HFFc6 (cell line): ENCODE data around the gene GRK2. TPM values are rescaled to one million over a fixed set of nuclear protein-coding genes. Genes with fewer than 3 reads are reported as not detected.
"Not testable (repeated sequence)": the region's sequence is repeated elsewhere in the genome, so short reads cannot be mapped to it uniquely, and the experiment has no call there.

Source experiments
- DNase-seq: peaks from one replicate; pipeline ENCODE4 v3.0.0-alpha.2; 2018
- H3K27ac Mint-ChIP-seq: 2 replicates; pipeline ENCODE4 v1.8.0; 2020; ENCODE audit warnings: mild to moderate bottlenecking, mixed read lengths
- H3K27me3 Mint-ChIP-seq: 2 replicates; pipeline ENCODE4 v1.8.0; 2021; ENCODE audit warnings: mild to moderate bottlenecking, moderate library complexity, mixed read lengths; ENCODE audit not compliant: insufficient read depth
- H3K36me3 Mint-ChIP-seq: 2 replicates; pipeline ENCODE4 v1.8.0; 2021; ENCODE audit warnings: low read depth, mixed read lengths
- H3K4me1 Mint-ChIP-seq: 2 replicates; pipeline ENCODE4 v1.8.0; 2020; ENCODE audit warnings: low read depth, mixed read lengths
- H3K4me3 Mint-ChIP-seq: 2 replicates; pipeline ENCODE4 v1.8.0; 2020; ENCODE audit warnings: mild to moderate bottlenecking, moderate library complexity, mixed read lengths
- H3K9me3 Mint-ChIP-seq: 2 replicates; pipeline ENCODE4 v1.8.0; 2020; ENCODE audit warnings: mild to moderate bottlenecking, mixed read lengths
- CTCF ChIP-seq: fragments of 200-600 bp; sonication (generic); IDR thresholded peaks from 2 replicates; pipeline ENCODE4 v1.5.0; 2021; ENCODE audit warnings: antibody characterized with exemption, mild to moderate bottlenecking
- long read RNA-seq: library from polyadenylated mRNA; unstranded; transcript quantifications from one replicate; pipeline ENCODE4 v2.0.0, GENCODE V29; 2019
- total RNA-seq, 6 experiments: library from RNA; stranded (reverse); fragmentation: NEBNext Ultra II Directional; extraction: Animal tissue kit (Norgen Biotek cat#: 25700); gene quantifications; 2 replicates in 1 of 6; 3 replicates in 5 of 6; pipeline ENCODE4 v1.2.3, GENCODE V29; 2021

The GRK2 gene
- total RNA-seq: 10 to 100 TPM; 26.2 to 35.5 (median 32.1) TPM
- long read RNA-seq, partial matches to known transcripts: 3 of 4 reads
- long read RNA-seq, other reads (novel, unspliced or antisense): 1 of 4 reads

DNA sequence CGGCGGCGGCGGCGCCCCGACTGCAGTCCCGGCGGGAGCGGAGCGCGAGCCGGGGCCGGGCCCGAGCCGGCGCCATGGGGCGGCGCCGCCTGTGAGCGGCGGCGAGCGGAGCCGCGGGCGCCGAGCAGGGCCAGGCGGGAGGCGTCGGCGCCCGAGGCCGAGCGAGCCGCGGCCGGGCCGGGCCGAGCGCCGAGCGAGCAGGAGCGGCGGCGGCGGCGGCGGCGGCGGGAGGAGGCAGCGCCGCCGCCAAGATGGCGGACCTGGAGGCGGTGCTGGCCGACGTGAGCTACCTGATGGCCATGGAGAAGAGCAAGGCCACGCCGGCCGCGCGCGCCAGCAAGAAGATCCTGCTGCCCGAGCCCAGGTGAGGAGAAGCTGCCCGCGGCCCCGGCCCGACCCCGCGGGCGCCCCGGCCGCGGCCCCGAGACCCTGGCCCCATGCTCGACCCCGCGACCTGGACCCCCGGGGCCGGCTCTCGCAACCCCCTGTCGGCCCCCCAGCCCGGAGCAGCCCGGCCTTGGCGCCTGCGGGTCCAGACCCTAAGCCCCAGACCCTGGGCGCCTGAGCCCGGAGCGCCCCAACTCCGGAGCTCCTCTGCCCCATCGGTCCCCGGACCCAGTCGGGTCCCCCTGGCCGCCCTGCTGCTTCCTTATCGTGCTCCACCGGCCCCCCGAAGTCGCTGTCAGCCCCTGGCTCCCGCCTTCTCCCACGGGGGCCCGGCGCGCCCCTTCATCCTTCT is at the start of gene GRK2:
GRK2 (plus strand) TSS at position 25 of the 739 bp plus-strand sequence; CDS start at position 252, 227 bp downstream.
- no peak for DNase-seq
- peaks cover 62% of the 10 kb centered on the region for H3K4me1 Mint-ChIP-seq

DNA sequence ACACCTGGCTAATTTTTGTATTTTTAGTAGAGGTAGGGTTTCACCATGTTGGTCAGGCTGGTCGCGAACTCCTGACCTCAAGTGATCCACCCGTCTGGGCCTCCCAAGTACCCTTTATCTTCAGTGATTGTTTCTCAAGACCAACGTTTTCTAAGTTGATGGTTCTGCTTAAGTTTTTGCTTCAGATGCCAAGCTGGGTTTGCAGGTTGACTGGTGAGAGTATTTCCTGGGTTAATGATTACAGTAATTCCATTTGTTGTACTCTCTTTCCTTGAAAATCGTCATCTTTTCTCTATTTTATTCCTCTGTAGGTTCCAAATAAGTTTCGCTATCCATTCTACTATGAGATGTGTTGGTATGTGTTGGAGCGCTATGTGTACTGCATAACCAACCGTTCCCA is 38.5 kb upstream of the GRK2 start:
- Mint-ChIP-seq H3K9me3 (no peaks in the 10 kb centered on the region), H3K4me3 (no peak overlapping the region), H3K36me3 (peaks cover 26% of the 10 kb centered on the region), H3K4me1 (no peaks in the 10 kb centered on the region), H3K27ac (no peak overlapping the region), H3K27me3 (no peaks in the 10 kb centered on the region)
- no peak for DNase-seq
- TF ChIP-seq CTCF: no peak

More for the DNA sequence above, at the start of gene GRK2:
- Mint-ChIP-seq H3K36me3 (no peaks in the 10 kb centered on the region; the same call in 1 of the 2 replicates), H3K4me3 (peak within 1 kb of the TSS; percentile 98), H3K27me3 (no peaks in the 10 kb centered on the region; the same call in 1 of the 2 replicates), H3K9me3 (no peaks in the 10 kb centered on the region), H3K27ac (peak within 1 kb of the TSS; percentile 66)
- no peak for TF ChIP-seq CTCF

GRCh38 chr11:67230406-67230805 is 35.9 kb upstream of the GRK2 start:
- no peaks in the 10 kb centered on the region for H3K9me3 Mint-ChIP-seq
- H3K4me1 Mint-ChIP-seq: no peaks in the 10 kb centered on the region
- H3K27ac Mint-ChIP-seq: no peak overlapping the region
- H3K4me3 Mint-ChIP-seq: no peak overlapping the region
- no peak for DNase-seq
- TF ChIP-seq CTCF: no peak
- no peaks in the 10 kb centered on the region; the same call in 1 of the 2 replicates for H3K27me3 Mint-ChIP-seq
- peaks cover 32% of the 10 kb centered on the region for H3K36me3 Mint-ChIP-seq

DNA sequence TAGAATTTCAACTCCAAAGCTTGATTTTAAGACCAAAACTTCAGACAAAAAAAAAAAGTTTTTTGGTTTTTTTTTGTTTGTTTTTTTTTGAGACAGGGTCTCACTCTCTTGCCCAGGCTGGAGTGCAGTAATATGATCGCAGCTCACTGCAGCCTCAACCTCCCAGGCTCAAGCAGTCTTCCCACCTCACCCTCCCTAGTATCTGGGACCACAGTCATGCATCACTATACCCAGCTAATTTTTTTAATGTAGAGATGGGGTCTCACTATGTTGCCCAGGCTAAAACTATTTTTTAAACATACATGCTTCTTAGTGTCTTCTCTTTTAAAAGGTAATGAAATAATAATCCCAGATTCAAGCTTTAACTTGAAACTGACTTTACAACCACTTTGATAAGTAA is 35.4 kb upstream of the GRK2 start:
- H3K27ac Mint-ChIP-seq: no peak overlapping the region
- no peaks in the 10 kb centered on the region for H3K4me1 Mint-ChIP-seq
- H3K36me3 Mint-ChIP-seq: peaks cover 32% of the 10 kb centered on the region
- no peaks in the 10 kb centered on the region for H3K9me3 Mint-ChIP-seq
- H3K27me3 Mint-ChIP-seq: no peaks in the 10 kb centered on the region; the same call in 1 of the 2 replicates
- no peak for TF ChIP-seq CTCF
- H3K4me3 Mint-ChIP-seq: no peak overlapping the region
- DNase-seq: no peak

DNA sequence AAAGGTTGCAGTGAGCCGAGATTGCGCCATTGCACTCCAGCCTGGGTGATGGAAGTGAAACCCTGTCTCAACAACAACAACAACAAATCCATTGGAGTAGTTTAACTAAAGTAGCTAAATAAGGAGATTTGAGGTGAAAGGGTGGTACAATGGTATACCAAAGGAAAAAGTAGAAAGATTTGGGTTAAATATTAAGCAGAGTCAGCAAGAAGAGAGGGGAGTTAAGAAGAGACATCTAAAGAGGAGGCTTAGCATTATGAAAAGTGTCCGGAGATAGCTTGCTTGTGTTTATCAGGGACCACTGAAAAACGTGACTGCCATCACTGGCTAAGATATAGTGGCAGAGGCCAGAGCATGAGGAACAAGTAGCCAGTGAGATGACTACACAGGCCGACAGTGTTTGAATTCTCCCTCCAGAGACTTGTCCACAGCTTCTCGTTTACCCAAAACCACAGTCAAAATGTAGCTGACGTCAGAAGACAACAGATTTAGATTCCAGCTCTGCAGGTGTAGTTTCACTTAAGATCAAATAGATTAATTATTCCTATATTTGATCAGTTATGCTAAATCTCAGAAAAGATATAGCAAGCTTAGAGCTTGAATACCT is 32.6 kb upstream of the GRK2 start:
- Mint-ChIP-seq H3K4me3 (no peak overlapping the region), H3K27me3 (no peaks in the 10 kb centered on the region; the same call in 1 of the 2 replicates), H3K9me3 (no peaks in the 10 kb centered on the region), H3K4me1 (peaks cover 8% of the 10 kb centered on the region), H3K27ac (no peak overlapping the region; the same call in 1 of the 2 replicates), H3K36me3 (peaks cover 16% of the 10 kb centered on the region)
- no peak for DNase-seq
- no peak for TF ChIP-seq CTCF

GRCh38 chr11:67234571-67234970 is 31.7 kb upstream of the GRK2 start:
- peaks cover 16% of the 10 kb centered on the region for H3K36me3 Mint-ChIP-seq
- not testable (repeated sequence) for DNase-seq, H3K9me3 Mint-ChIP-seq, H3K27ac Mint-ChIP-seq, H3K4me3 Mint-ChIP-seq, H3K27me3 Mint-ChIP-seq
- peaks cover 17% of the 10 kb centered on the region for H3K4me1 Mint-ChIP-seq
